ENCODE data around the gene OTUD3. TPM values are rescaled to one million over a fixed set of nuclear protein-coding genes. Genes with fewer than 3 reads are reported as not detected.

OTUD3 gene
- total and polyA plus RNA-seq, 9 of the 15 experiments (the other 6 are each of a cell fraction or from before 2014, with no cell fraction given) = 2.0 to 16.6 (median 11.0) TPM

DNA sequence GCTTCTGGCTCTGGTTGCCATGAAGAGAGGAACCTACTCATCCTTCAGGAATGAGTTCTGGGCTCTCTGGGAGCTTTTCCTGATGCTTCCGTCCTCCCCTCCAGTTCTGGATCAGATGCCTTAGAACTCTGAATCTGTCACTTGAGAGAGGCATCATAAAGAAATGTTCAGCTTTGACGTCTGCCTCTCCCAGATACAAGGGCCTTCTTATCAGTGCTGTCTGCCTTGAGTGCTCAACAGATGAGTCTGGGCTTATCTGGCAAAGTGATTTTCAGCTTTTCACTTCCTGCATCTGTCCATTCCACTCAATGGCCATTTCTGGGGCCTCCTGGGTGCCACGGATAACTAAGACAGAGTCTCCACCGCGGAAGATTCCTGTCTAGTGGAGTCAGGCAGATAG lies 12.3 kb upstream of the OTUD3 start (continued):
- TF ChIP-seq RBM34 (IDR thresholded peaks at IDR 0.05; ENCODE audit: borderline replicate concordance, insufficient read depth, low read length) (no peak), ZNF408 (CRISPR knock-in tag; IDR thresholded peaks at IDR 0.05; ENCODE audit: low read depth) (no peak), ZNF586 (CRISPR knock-in tag; conservative IDR thresholded peaks at IDR 0.05) (no peak), HIVEP1 (CRISPR knock-in tag; IDR thresholded peaks at IDR 0.05) (peak; percentile 79; the same call in 1 of the 2 replicates), GTF2A2 (tag; IDR thresholded peaks at IDR 0.05) (no peak), ZBTB7A (IDR thresholded peaks at IDR 0.05; ENCODE audit: borderline replicate concordance, control insufficient read depth, low read depth, low read length) (no peak), MEF2D (tag; conservative IDR thresholded peaks at IDR 0.05; ENCODE audit: low read depth) (peak; percentile 55; the same call in 1 of the 2 replicates), NCOA1 (IDR thresholded peaks at IDR 0.05; ENCODE audit: low read depth) (peak; percentile 84; the same call in 1 of the 2 replicates), TAL1 (IDR thresholded peaks at IDR 0.05) (peak; percentile 100), FOXO4 (CRISPR knock-in tag; IDR thresholded peaks at IDR 0.05) (no peak), MIER1 (IDR thresholded peaks at IDR 0.05; ENCODE audit: low read depth) (no peak), EHMT2 (IDR thresholded peaks at IDR 0.05) (0 out of 2 replicates have a peak, but pooled peaks have one; percentile 35), ELK1 (CRISPR knock-in tag; IDR thresholded peaks at IDR 0.05) (no peak), MAX (CRISPR knock-in tag; IDR thresholded peaks at IDR 0.05) (no peak), ZSCAN32 (CRISPR knock-in tag; IDR thresholded peaks at IDR 0.05) (no peak), ARID3B (CRISPR knock-in tag; IDR thresholded peaks at IDR 0.05; ENCODE audit: borderline replicate concordance) (no peak), TEAD2 (tag; IDR thresholded peaks at IDR 0.05) (peak; percentile 58; the same call in 1 of the 2 replicates), XRCC5 (IDR thresholded peaks at IDR 0.05; ENCODE audit: low read depth, low read length) (no peak), TBL1XR1 (IDR thresholded peaks at IDR 0.05; ENCODE audit: low read length in 2 of 2) (peak; percentile 68 to 95; a peak in 3 of 4 replicates), NCOA2 (IDR thresholded peaks at IDR 0.05; ENCODE audit: partially characterized antibody in 2 of 2) (peak in 1 of 2 experiments; percentile 67)
- TF ChIP-seq, protein P1, sequence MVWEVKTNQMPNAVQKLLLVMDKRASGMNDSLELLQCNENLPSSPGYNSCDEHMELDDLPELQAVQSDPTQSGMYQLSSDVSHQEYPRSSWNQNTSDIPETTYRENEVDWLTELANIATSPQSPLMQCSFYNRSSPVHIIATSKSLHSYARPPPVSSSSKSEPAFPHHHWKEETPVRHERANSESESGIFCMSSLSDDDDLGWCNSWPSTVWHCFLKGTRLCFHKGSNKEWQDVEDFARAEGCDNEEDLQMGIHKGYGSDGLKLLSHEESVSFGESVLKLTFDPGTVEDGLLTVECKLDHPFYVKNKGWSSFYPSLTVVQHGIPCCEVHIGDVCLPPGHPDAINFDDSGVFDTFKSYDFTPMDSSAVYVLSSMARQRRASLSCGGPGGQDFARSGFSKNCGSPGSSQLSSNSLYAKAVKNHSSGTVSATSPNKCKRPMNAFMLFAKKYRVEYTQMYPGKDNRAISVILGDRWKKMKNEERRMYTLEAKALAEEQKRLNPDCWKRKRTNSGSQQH (CRISPR knock-in tag; IDR thresholded peaks at IDR 0.05) = peak; percentile 54; the same call in 1 of the 2 replicates
- TF ChIP-seq, protein P2, sequence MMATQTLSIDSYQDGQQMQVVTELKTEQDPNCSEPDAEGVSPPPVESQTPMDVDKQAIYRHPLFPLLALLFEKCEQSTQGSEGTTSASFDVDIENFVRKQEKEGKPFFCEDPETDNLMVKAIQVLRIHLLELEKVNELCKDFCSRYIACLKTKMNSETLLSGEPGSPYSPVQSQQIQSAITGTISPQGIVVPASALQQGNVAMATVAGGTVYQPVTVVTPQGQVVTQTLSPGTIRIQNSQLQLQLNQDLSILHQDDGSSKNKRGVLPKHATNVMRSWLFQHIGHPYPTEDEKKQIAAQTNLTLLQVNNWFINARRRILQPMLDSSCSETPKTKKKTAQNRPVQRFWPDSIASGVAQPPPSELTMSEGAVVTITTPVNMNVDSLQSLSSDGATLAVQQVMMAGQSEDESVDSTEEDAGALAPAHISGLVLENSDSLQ (IDR thresholded peaks at IDR 0.05) = peak; percentile 85
